Endothelial cell of umbilical vein (primary cell): ENCODE measurements around the gene SLC12A8. TPM values are rescaled to one million over a fixed set of nuclear protein-coding genes. Genes with fewer than 3 reads are reported as not detected.

Experiments
- BruUV-seq: library from RNA; stranded (reverse); fragments of 400-500 nt; replicated peaks from 2 replicates; lab custom pipeline; 2021; lab: Mats Ljungman, UMichigan
- CTCF ChIA-PET: fragments of 300-600, 350-600 bp; sonication (Branson Sonifier 250); formaldehyde crosslinking; loops from one replicate; lab custom pipeline; 2021; ENCODE audit warnings: antibody characterized with exemption, inconsistent platforms; lab: Charles Lee
- POLR2A ChIA-PET: fragments of 300-600, 350-600 bp; sonication (Branson Sonifier 250); formaldehyde crosslinking; loops from one replicate; lab custom pipeline; 2021; ENCODE audit warnings: antibody characterized with exemption, inconsistent platforms; lab: Charles Lee
- DNase-seq: peaks from one replicate; pipeline ENCODE4 v3.0.0-alpha.2; 2011; ENCODE audit warnings: low read depth, low spot score
- FAIRE-seq: peaks from 2 replicates; lab custom pipeline; 2011; peaks lifted over from hg19 to GRCh38; lab: Jason Lieb, UNC
- H2AFZ ChIP-seq: 2 replicates; pipeline ENCODE4 v1.6.0; 2012; ENCODE audit warnings: low read depth, low read length, control low read depth, inconsistent platforms
- H3K27ac ChIP-seq: 2 replicates; pipeline ENCODE4 v1.5.1; 2011; ENCODE audit warnings: low read depth, mild to moderate bottlenecking, control low read depth, low read length, moderate library complexity; ENCODE audit not compliant: insufficient read depth
- H3K27me3 ChIP-seq, 2 experiments: 2 replicates each; pipeline versions ENCODE4 v1.6.0 to v1.6.1; 2011; ENCODE audit warnings: low read length in 2 of 2, mixed read lengths in 1 of 2; ENCODE audit not compliant: control insufficient read depth in 2 of 2, insufficient read depth in 2 of 2
- H3K36me3 ChIP-seq, 2 experiments: 2 replicates in 1 of 2; 3 replicates in 1 of 2; pipeline ENCODE4 v1.5.1; 2011; ENCODE audit warnings: low read length in 2 of 2, mild to moderate bottlenecking in 1 of 2, moderate library complexity in 1 of 2; ENCODE audit not compliant: control insufficient read depth in 2 of 2, insufficient read depth in 2 of 2; ENCODE audit errors: extremely low read depth in 1 of 2
- H3K4me1 ChIP-seq: 3 replicates; pipeline ENCODE4 v1.5.1; 2011; ENCODE audit warnings: mild to moderate bottlenecking, low read length; ENCODE audit not compliant: control insufficient read depth, insufficient read depth; ENCODE audit errors: extremely low read depth
- H3K4me2 ChIP-seq: 2 replicates; pipeline ENCODE4 v1.6.1; 2011; ENCODE audit warnings: low read length, control low read depth, mixed read lengths; ENCODE audit not compliant: insufficient read depth
- H3K4me3 ChIP-seq, 3 experiments: fragments of 200-600 bp in 1 of 3; sonication (generic), shearing (Covaris generic) in 1 of 3; replicated peaks in 1 of 3; 2 replicates each; pipeline ENCODE4 v1.5.1; 2011 to 2016; ENCODE audit warnings: control low read depth in 3 of 3, low read length in 3 of 3, mild to moderate bottlenecking in 2 of 3, inconsistent platforms in 1 of 3, low read depth in 1 of 3, moderate library complexity in 1 of 3; ENCODE audit not compliant: insufficient read depth in 1 of 3
- H3K79me2 ChIP-seq: 2 replicates; pipeline ENCODE4 v1.6.0; 2012; ENCODE audit warnings: low read length, inconsistent platforms; ENCODE audit not compliant: control insufficient read depth, insufficient read depth
- H3K9ac ChIP-seq: replicated peaks from 2 replicates; pipeline ENCODE3; 2011; ENCODE audit warnings: low read length, control low read depth; ENCODE audit not compliant: insufficient read depth; ENCODE audit errors: extremely low read depth
- H3K9me1 ChIP-seq: replicated peaks from 3 replicates; pipeline ENCODE4 v1.6.0; 2011; ENCODE audit warnings: mild to moderate bottlenecking, low read length; ENCODE audit not compliant: control insufficient read depth, insufficient read depth; ENCODE audit errors: extremely low read depth
- H3K9me3 ChIP-seq: replicated peaks from 2 replicates; pipeline ENCODE4 v1.5.1; 2012; ENCODE audit warnings: low read length, inconsistent platforms; ENCODE audit not compliant: control insufficient read depth, insufficient read depth
- H4K20me1 ChIP-seq: replicated peaks from 2 replicates; pipeline ENCODE3; 2011; ENCODE audit warnings: mild to moderate bottlenecking, low read length; ENCODE audit not compliant: control insufficient read depth, insufficient read depth; ENCODE audit errors: extremely low read depth
- CTCF ChIP-seq, 2 donors: IDR thresholded peaks; 1 replicate in 1 of 2; 2 replicates in 1 of 2; pipeline ENCODE4 v1.5.1; 2011; ENCODE audit warnings: low read length in 2 of 2, mild to moderate bottlenecking in 2 of 2, moderate library complexity in 2 of 2, control low read depth in 1 of 2, inconsistent platforms in 1 of 2, low read depth in 1 of 2; ENCODE audit not compliant: insufficient read depth in 1 of 2; ENCODE audit errors: extremely low read depth in 1 of 2
- EZH2 ChIP-seq: IDR thresholded peaks from 2 replicates; pipeline ENCODE4 v1.6.1; 2012; ENCODE audit warnings: borderline replicate concordance, low read depth, mild to moderate bottlenecking, moderate library complexity, low read length, inconsistent platforms; ENCODE audit not compliant: severe bottlenecking
- FOS ChIP-seq: IDR thresholded peaks from 2 replicates; pipeline ENCODE4 v1.6.1; 2011; ENCODE audit warnings: mild to moderate bottlenecking, low read length, moderate library complexity, borderline replicate concordance; ENCODE audit not compliant: insufficient read depth
- GATA2 ChIP-seq: IDR thresholded peaks from 2 replicates; pipeline ENCODE4 v1.7.0; 2011; ENCODE audit warnings: low read depth, mild to moderate bottlenecking, moderate library complexity, mixed read lengths, low read length; ENCODE audit not compliant: insufficient read length, insufficient read depth
- JUN ChIP-seq: IDR thresholded peaks from 2 replicates; pipeline ENCODE4 v1.6.1; 2011; ENCODE audit warnings: borderline replicate concordance, low read depth; ENCODE audit not compliant: insufficient read length, insufficient read depth
- MAX ChIP-seq: IDR thresholded peaks from 2 replicates; pipeline ENCODE4 v1.6.1; 2011; ENCODE audit not compliant: insufficient read depth, insufficient read length
- MYC ChIP-seq: IDR thresholded peaks from one replicate; pipeline ENCODE4 v1.6.1; 2011; ENCODE audit warnings: mild to moderate bottlenecking, low read depth, low read length
- POLR2A ChIP-seq: IDR thresholded peaks from 2 replicates; pipeline ENCODE4 v1.6.1; 2012; ENCODE audit warnings: low read depth, mild to moderate bottlenecking, control low read depth, low read length
- POLR2AphosphoS5 ChIP-seq: IDR thresholded peaks from 2 replicates; pipeline ENCODE4 v1.6.1; 2012; ENCODE audit warnings: low read depth, mild to moderate bottlenecking, control low read depth, low read length, moderate library complexity; ENCODE audit not compliant: insufficient read depth
- dilution Hi-C: fragments of 300-500 bp; cut with MboI; formaldehyde crosslinking; loops from one replicate; pipeline ENCODE4 v1.15.0; 2019; ENCODE audit warnings: low sequenced_read_pairs; ENCODE audit not compliant: extremely low pct_ligation_motif_present
- intact Hi-C: fragments of 100-400 bp; cut with micrococcal nuclease; formaldehyde crosslinking; loops from one replicate; pipeline ENCODE4 v1.10.0; 2022
- polyA plus RNA-seq, 4 experiments: library from polyadenylated mRNA; depleted of rRNA in 3 of 4; stranded (reverse) in 3 of 4; unstranded in 1 of 4; fragments of >200 nt; gene quantifications; 2 replicates each; pipeline versions ENCODE4 v1.2.1 to v1.2.3, GENCODE V29; 2011 to 2012; ENCODE audit warnings: missing spikeins in 1 of 4
- total RNA-seq: library from RNA; stranded (reverse); gene quantifications from 2 replicates; pipeline ENCODE4 v1.2.3, GENCODE V29; 2021

Gene SLC12A8
- total and polyA plus RNA-seq, 2 donors (not counting 3 experiments of a cell fraction or from before 2014, with no cell fraction given): 0.86 to 0.90 TPM

DNA sequence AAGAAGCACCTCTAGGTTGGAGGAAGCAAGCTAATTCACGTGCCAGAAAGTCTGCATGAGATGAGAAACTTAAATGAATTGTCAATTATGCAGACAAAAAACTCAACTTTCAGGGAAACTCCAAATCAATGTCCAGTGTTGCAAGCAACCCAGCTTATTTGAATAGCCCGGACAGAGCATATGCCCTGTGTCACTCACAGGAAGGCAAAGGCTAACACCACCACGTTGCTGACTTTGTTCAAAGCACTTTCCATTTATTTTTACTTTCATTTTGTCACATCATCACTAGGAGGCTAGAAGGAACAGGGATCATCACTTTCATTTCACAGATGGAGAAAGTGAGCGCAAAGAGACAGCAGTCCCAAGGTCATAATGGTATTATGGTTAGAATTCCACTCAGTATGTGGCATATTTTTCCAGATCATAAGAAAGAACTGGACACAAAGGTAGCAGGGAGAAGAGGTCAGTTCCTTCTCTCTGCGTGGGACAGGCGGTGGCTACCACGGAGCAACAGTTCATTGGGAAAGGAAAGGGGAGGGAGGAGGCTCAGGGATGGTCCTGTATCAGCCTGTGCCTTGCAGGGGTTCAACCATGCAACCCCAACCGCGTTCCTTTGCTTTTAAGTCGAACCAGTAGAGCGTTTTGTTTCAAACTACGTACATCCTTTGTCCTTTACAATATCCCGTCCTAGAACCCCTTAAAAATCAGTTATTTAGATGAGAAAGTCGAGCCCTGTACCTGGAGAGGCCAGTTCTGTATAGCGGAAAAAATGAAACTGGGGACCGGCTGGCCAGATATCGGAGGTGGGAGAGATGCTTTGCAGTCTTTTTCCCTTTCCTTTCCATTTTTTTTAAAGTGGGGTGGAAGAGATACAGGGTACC is 157.9 kb downstream of the SLC12A8 start:
- dilution Hi-C loops (no loop called here), intact Hi-C loops (loop anchor here (1.0 to 10.0 kb wide), 5 partner anchors 9 to 383 kb away; no protein-coding TSS in a partner anchor)
- Histone ChIP-seq H4K20me1 (no peaks in the 10 kb centered on the region), H3K4me1 (peaks cover 51% of the 10 kb centered on the region), H3K4me3 (peak overlapping the region; percentile 73 to 85 (median 82)), H3K27ac (peak overlapping the region; percentile 84), H3K9me3 (no peaks in the 10 kb centered on the region), H3K9me1 (no peaks in the 10 kb centered on the region), H3K36me3 (no peaks in the 10 kb centered on the region), H3K4me2 (peak overlapping the region; percentile 97), H3K79me2 (peaks cover 40% of the 10 kb centered on the region), H3K27me3 (no peaks in the 10 kb centered on the region), H3K9ac (peak overlapping the region; percentile 72), H2AFZ (peak overlapping the region; percentile 60)
- CTCF ChIA-PET: interaction anchor here (0.8 to 3.9 kb wide), 6 partner anchors 8 to 154 kb away, joined by 3 to 18 read pairs (median 7); no protein-coding TSS in a partner anchor
- TF ChIP-seq JUN (no peak), POLR2A (no peak), FOS (no peak), EZH2 (no peak), POLR2AphosphoS5 (no peak)
- peak; percentile 80 for DNase-seq
- peak; percentile 84 for FAIRE-seq
- TSS peak; percentile 46 for BruUV-seq
- POLR2A ChIA-PET: interaction anchor here (1.0 kb wide), 1 partner anchor 9 kb away, joined by 3 read pairs; no protein-coding TSS in a partner anchor

DNA sequence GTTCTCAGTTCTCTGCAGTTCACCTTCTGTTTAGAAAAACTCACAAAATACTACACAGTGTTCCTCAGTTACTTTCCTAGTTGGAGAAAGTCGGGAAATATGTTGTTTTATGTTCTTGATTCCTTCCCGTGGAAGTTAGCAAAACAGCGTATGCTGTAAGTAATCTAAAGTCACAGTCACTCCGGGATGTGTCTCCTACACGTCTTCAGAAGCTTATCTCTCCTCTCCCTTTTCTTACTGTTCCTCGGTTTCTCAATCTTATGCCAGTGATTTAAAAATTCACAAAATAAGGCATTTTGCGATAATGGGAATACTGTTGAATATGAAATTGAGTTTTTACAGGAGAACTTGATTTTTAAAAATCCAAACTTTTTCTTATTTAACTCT is 158.5 kb downstream of the SLC12A8 start:
- CTCF ChIA-PET: interaction anchor here (0.8 to 3.9 kb wide), 5 partner anchors 9 to 111 kb away, joined by 5 to 18 read pairs (median 9); no protein-coding TSS in a partner anchor
- Histone ChIP-seq H4K20me1 (no peaks in the 10 kb centered on the region), H3K27ac (peak overlapping the region; percentile 84), H3K79me2 (peaks cover 47% of the 10 kb centered on the region), H3K4me3 (peak overlapping the region; percentile 73 to 85 (median 82)), H3K9me1 (no peaks in the 10 kb centered on the region), H3K4me1 (peaks cover 51% of the 10 kb centered on the region), H3K4me2 (peak overlapping the region; percentile 97), H3K36me3 (no peaks in the 10 kb centered on the region), H3K27me3 (no peaks in the 10 kb centered on the region), H2AFZ (peak overlapping the region; percentile 26), H3K9ac (peak overlapping the region; percentile 72), H3K9me3 (no peaks in the 10 kb centered on the region)
- no peak for TF ChIP-seq POLR2AphosphoS5
- no peak for TF ChIP-seq GATA2
- no peak for TF ChIP-seq FOS
- no peak for TF ChIP-seq CTCF (IDR thresholded peaks at IDR 0.05; ENCODE audit: extremely low read depth in 1 of 2, insufficient read depth in 1 of 2, low read depth in 1 of 2, low read length in 2 of 2)
- no peak for TF ChIP-seq MYC
- TF ChIP-seq POLR2A: no peak
- no peak for TF ChIP-seq JUN
- no peak for TF ChIP-seq EZH2
- TF ChIP-seq MAX: no peak
- BruUV-seq: no TSS peak
- intact Hi-C loops (loop anchor here (1.0 to 10.0 kb wide), 4 partner anchors 9 to 383 kb away; no protein-coding TSS in a partner anchor), dilution Hi-C loops (no loop called here)
- DNase-seq: no peak
- FAIRE-seq: no peak
- POLR2A ChIA-PET: interaction anchor here (1.0 kb wide), 1 partner anchor 8 kb away, joined by 3 read pairs; no protein-coding TSS in a partner anchor
